H1 (cell line): Measurements from ENCODE around the gene CTBP2. TPM values are rescaled to one million over a fixed set of nuclear protein-coding genes. Genes with fewer than 3 reads are reported as not detected.

Source experiments
- ATF3 ChIP-seq: IDR thresholded peaks from 2 replicates; pipeline ENCODE4 v1.6.1; 2011; ENCODE audit warnings: low read depth, mild to moderate bottlenecking, low read length; ENCODE audit not compliant: insufficient read depth
- CTCF ChIP-seq, 3 experiments: IDR thresholded peaks; 1 replicate in 2 of 3; 2 replicates in 1 of 3; pipeline versions ENCODE4 v1.5.1 to v1.6.1; 2011; ENCODE audit warnings: low read length in 3 of 3, mild to moderate bottlenecking in 3 of 3, inconsistent platforms in 2 of 3, low read depth in 1 of 3, moderate library complexity in 1 of 3; ENCODE audit not compliant: insufficient read depth in 1 of 3; ENCODE audit errors: control extremely low read depth in 1 of 3
- SIX5 ChIP-seq: IDR thresholded peaks from 2 replicates; pipeline ENCODE4 v1.6.1; 2011; ENCODE audit warnings: mild to moderate bottlenecking, low read depth, low read length
- SP1 ChIP-seq: IDR thresholded peaks from 2 replicates; pipeline ENCODE4 v1.6.1; 2011; ENCODE audit warnings: low read depth, low read length
- SP4 ChIP-seq: IDR thresholded peaks from 2 replicates; pipeline ENCODE4 v1.6.1; 2012; ENCODE audit warnings: low read length, inconsistent platforms
- polyA plus RNA-seq, 7 experiments: library from polyadenylated mRNA; depleted of rRNA in 3 of 7; stranded (reverse) in 5 of 7; unstranded in 2 of 7; fragments of >200 nt in 5 of 7; fragments of 200-250 nt in 2 of 7; gene quantifications; 1 replicate in 5 of 7; 2 replicates in 1 of 7; 4 replicates in 1 of 7; pipeline versions ENCODE4 v1.2.1 to v1.2.3, GENCODE V29; 2011 to 2013; ENCODE audit warnings: missing spikeins in 2 of 7, mixed read lengths in 2 of 7
- total RNA-seq: library from RNA; stranded (reverse); fragmentation: NEBNext Ultra II Directional; extraction: Animal tissue kit (Norgen Biotek cat#: 25700); gene quantifications from 2 replicates; pipeline ENCODE4 v1.2.1, GENCODE V29; 2021
- TF ChIP-seq, protein P1 (sequence below): fragments of 300-600 bp; sonication (generic); IDR thresholded peaks from 2 replicates; pipeline ENCODE4 v1.7.1; 2012; ENCODE audit warnings: low read length, moderate library complexity, mild to moderate bottlenecking, inconsistent platforms; ENCODE audit not compliant: insufficient replicate concordance

Gene CTBP2
- total and polyA plus RNA-seq, 2 of the 8 experiments (the other 6 are each of a cell fraction or from before 2014, with no cell fraction given) = 208 to 221 TPM

GRCh38 chr10:125201108-125201524, 40.8 kb upstream of the CTBP2 start (continued):
- TF ChIP-seq, protein P1, sequence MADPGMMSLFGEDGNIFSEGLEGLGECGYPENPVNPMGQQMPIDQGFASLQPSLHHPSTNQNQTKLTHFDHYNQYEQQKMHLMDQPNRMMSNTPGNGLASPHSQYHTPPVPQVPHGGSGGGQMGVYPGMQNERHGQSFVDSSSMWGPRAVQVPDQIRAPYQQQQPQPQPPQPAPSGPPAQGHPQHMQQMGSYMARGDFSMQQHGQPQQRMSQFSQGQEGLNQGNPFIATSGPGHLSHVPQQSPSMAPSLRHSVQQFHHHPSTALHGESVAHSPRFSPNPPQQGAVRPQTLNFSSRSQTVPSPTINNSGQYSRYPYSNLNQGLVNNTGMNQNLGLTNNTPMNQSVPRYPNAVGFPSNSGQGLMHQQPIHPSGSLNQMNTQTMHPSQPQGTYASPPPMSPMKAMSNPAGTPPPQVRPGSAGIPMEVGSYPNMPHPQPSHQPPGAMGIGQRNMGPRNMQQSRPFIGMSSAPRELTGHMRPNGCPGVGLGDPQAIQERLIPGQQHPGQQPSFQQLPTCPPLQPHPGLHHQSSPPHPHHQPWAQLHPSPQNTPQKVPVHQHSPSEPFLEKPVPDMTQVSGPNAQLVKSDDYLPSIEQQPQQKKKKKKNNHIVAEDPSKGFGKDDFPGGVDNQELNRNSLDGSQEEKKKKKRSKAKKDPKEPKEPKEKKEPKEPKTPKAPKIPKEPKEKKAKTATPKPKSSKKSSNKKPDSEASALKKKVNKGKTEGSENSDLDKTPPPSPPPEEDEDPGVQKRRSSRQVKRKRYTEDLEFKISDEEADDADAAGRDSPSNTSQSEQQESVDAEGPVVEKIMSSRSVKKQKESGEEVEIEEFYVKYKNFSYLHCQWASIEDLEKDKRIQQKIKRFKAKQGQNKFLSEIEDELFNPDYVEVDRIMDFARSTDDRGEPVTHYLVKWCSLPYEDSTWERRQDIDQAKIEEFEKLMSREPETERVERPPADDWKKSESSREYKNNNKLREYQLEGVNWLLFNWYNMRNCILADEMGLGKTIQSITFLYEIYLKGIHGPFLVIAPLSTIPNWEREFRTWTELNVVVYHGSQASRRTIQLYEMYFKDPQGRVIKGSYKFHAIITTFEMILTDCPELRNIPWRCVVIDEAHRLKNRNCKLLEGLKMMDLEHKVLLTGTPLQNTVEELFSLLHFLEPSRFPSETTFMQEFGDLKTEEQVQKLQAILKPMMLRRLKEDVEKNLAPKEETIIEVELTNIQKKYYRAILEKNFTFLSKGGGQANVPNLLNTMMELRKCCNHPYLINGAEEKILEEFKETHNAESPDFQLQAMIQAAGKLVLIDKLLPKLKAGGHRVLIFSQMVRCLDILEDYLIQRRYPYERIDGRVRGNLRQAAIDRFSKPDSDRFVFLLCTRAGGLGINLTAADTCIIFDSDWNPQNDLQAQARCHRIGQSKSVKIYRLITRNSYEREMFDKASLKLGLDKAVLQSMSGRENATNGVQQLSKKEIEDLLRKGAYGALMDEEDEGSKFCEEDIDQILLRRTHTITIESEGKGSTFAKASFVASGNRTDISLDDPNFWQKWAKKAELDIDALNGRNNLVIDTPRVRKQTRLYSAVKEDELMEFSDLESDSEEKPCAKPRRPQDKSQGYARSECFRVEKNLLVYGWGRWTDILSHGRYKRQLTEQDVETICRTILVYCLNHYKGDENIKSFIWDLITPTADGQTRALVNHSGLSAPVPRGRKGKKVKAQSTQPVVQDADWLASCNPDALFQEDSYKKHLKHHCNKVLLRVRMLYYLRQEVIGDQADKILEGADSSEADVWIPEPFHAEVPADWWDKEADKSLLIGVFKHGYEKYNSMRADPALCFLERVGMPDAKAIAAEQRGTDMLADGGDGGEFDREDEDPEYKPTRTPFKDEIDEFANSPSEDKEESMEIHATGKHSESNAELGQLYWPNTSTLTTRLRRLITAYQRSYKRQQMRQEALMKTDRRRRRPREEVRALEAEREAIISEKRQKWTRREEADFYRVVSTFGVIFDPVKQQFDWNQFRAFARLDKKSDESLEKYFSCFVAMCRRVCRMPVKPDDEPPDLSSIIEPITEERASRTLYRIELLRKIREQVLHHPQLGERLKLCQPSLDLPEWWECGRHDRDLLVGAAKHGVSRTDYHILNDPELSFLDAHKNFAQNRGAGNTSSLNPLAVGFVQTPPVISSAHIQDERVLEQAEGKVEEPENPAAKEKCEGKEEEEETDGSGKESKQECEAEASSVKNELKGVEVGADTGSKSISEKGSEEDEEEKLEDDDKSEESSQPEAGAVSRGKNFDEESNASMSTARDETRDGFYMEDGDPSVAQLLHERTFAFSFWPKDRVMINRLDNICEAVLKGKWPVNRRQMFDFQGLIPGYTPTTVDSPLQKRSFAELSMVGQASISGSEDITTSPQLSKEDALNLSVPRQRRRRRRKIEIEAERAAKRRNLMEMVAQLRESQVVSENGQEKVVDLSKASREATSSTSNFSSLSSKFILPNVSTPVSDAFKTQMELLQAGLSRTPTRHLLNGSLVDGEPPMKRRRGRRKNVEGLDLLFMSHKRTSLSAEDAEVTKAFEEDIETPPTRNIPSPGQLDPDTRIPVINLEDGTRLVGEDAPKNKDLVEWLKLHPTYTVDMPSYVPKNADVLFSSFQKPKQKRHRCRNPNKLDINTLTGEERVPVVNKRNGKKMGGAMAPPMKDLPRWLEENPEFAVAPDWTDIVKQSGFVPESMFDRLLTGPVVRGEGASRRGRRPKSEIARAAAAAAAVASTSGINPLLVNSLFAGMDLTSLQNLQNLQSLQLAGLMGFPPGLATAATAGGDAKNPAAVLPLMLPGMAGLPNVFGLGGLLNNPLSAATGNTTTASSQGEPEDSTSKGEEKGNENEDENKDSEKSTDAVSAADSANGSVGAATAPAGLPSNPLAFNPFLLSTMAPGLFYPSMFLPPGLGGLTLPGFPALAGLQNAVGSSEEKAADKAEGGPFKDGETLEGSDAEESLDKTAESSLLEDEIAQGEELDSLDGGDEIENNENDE = no peak
- TF ChIP-seq SIX5 (no peak), SP4 (no peak), CTCF (IDR thresholded peaks at IDR 0.05; ENCODE audit: control extremely low read depth in 1 of 3, insufficient read depth in 1 of 3, low read depth in 1 of 3, low read length in 3 of 3) (no peak), ATF3 (no peak), SP1 (no peak)
- TF ChIP-seq, all 59 proteins: peak for 0
